HL-60 (cell line): ENCODE data around the gene PTGR1.

Source experiments
- CTCF ChIP-seq: IDR thresholded peaks from one replicate; pipeline ENCODE4 v1.5.1; 2011; ENCODE audit warnings: low read length, control low read depth, inconsistent platforms; ENCODE audit not compliant: insufficient read depth
- GABPA ChIP-seq: IDR thresholded peaks from 2 replicates; pipeline ENCODE4 v1.6.1; 2012; ENCODE audit warnings: low read depth

- TF ChIP-seq CTCF (no peak), GABPA (no peak)
Observed at GRCh38 chr9:111514967-111515366, 84.5 kb downstream of the PTGR1 start.
